ENCODE measurements around the gene SOX4. TPM values are rescaled to one million over a fixed set of nuclear protein-coding genes. Genes with fewer than 3 reads are reported as not detected.

Gene SOX4
- total and polyA plus RNA-seq, 2 experiments from 2014 or later, result 164 to 235 TPM

GRCh38 chr6:21628160-21628559 lies 34.6 kb downstream of the SOX4 start (continued):
- TF ChIP-seq REST (IDR thresholded peaks at IDR 0.05; ENCODE audit: unreplicated experiment) (no peak), CTCF (conservative IDR thresholded peaks at IDR 0.05; ENCODE audit: low read depth in 2 of 2) (no peak)

- Histone ChIP-seq H3K27ac (ENCODE audit: low read depth) (no peak overlapping the region), H3K4me3 (no peak overlapping the region), H3K9me2 (ENCODE audit: insufficient read depth) (no peaks in the 10 kb centered on the region), H3K79me2 (replicated peaks; ENCODE audit: insufficient read depth) (no peaks in the 10 kb centered on the region), H3K36me3 (ENCODE audit: insufficient read depth) (no peaks in the 10 kb centered on the region), H4K20me1 (replicated peaks; ENCODE audit: insufficient read depth) (no peaks in the 10 kb centered on the region), H2AFZ (no peak overlapping the region), H3K4me1 (ENCODE audit: insufficient read depth) (no peaks in the 10 kb centered on the region), H3K4me2 (no peak overlapping the region), H3F3A (replicated peaks; ENCODE audit: low read depth) (0 out of 2 replicates have a peak, but pooled peaks cover 4% of the 10 kb centered on the region), H3K27me3 (ENCODE audit: insufficient read depth) (no peaks in the 10 kb centered on the region)
- Mint-ChIP-seq H3K9me3 (no peaks in the 10 kb centered on the region), H3K27ac (no peak overlapping the region), H3K4me1 (peaks cover 2% of the 10 kb centered on the region), H3K4me3 (no peak overlapping the region), H3K27me3 (ENCODE audit: insufficient read depth, low read depth, poor library complexity) (peaks cover 4% of the 10 kb centered on the region), H3K36me3 (ENCODE audit: low read depth) (no peaks in the 10 kb centered on the region)
- ATAC-seq (no peak), DNase-seq (ENCODE audit: low spot score) (no peak)
- TF ChIP-seq STAT1 (IDR thresholded peaks at IDR 0.05; ENCODE audit: unreplicated experiment), result no peak
- TF ChIP-seq POLR2AphosphoS5 (IDR thresholded peaks at IDR 0.05; ENCODE audit: low read depth), result no peak
- TF ChIP-seq ZNF114 (CRISPR knock-in tag; IDR thresholded peaks at IDR 0.05), result no peak
- TF ChIP-seq REST (IDR thresholded peaks at IDR 0.05; ENCODE audit: unreplicated experiment), result no peak
- no peak for TF ChIP-seq ZNF331 (CRISPR knock-in tag; IDR thresholded peaks at IDR 0.05; ENCODE audit: low read depth)
- no peak for TF ChIP-seq EZH2 (IDR thresholded peaks at IDR 0.05; ENCODE audit: low read depth, unreplicated experiment)
- no peak for TF ChIP-seq CREB1 (CRISPR knock-in tag; IDR thresholded peaks at IDR 0.05; ENCODE audit: low read depth)
- TF ChIP-seq EZH2phosphoT487 (IDR thresholded peaks at IDR 0.05; ENCODE audit: unreplicated experiment), result no peak
- no peak for TF ChIP-seq NANOG (IDR thresholded peaks at IDR 0.05; ENCODE audit: borderline replicate concordance)
- TF ChIP-seq JUNB (IDR thresholded peaks at IDR 0.05; ENCODE audit: unreplicated experiment), result no peak
These were observed 40.1 kb downstream of the SOX4 start for GRCh38 chr6:21633511-21634109.

All from GM23338 (cell line).